Subcutaneous adipose tissue (tissue), 4 donors: ENCODE results near the gene TP53. TPM values are rescaled to one million over a fixed set of nuclear protein-coding genes. Genes with fewer than 3 reads are reported as not detected.

Experiments
- total RNA-seq, 4 donors: library from RNA; depleted of rRNA; stranded (reverse); fragments of >200 nt; gene quantifications; one replicate each; pipeline ENCODE4 v1.1.0, GENCODE V29; 2016
- TF ChIP-seq, protein P1 (sequence below): fragments of 450-650 bp; IDR thresholded peaks from one replicate; pipeline ENCODE4 v1.5.1; 2016; ENCODE audit warnings: low read depth, mild to moderate bottlenecking, control low read depth, antibody characterized with exemption, moderate library complexity

The TP53 gene
- total RNA-seq, 4 donors from 2014 or later, result 13.8 to 21.7 (median 16.4) TPM

DNA sequence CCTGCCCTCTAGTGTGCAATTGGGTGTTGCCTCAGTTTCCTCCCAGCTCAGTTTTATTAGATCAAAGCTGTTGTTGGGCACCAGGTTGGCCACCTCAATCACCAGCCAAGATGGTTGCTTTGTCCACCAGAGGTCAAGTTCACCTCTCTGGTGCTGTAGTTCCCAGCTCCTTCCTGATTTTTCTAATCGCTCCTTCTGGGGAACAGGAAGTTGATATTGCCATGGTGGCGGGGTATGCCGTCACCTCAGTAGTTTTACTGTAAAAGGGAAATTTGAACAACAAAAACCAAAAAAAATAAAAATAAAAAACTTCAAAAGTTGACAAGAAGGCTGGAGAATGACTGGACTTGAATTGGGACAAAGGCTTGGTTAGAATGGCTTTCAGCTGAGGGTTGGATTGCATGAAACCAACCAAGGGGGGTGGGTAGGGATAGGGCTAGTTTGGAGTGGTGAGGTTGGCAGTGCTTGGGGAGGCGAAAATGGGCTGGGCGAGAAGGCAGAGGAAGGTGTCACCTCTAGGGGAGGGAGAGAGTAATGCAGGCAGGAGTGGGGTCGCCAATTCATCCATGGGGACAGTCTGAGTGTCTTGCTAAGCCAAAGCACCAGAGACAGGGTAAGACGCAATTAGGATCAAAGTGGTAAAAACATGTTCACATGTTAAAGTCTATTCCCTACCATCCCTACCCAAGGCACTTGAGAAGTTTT, 23.9 kb upstream of the TP53 start:
- TF ChIP-seq, protein P1, sequence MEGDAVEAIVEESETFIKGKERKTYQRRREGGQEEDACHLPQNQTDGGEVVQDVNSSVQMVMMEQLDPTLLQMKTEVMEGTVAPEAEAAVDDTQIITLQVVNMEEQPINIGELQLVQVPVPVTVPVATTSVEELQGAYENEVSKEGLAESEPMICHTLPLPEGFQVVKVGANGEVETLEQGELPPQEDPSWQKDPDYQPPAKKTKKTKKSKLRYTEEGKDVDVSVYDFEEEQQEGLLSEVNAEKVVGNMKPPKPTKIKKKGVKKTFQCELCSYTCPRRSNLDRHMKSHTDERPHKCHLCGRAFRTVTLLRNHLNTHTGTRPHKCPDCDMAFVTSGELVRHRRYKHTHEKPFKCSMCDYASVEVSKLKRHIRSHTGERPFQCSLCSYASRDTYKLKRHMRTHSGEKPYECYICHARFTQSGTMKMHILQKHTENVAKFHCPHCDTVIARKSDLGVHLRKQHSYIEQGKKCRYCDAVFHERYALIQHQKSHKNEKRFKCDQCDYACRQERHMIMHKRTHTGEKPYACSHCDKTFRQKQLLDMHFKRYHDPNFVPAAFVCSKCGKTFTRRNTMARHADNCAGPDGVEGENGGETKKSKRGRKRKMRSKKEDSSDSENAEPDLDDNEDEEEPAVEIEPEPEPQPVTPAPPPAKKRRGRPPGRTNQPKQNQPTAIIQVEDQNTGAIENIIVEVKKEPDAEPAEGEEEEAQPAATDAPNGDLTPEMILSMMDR, result no peak

DNA sequence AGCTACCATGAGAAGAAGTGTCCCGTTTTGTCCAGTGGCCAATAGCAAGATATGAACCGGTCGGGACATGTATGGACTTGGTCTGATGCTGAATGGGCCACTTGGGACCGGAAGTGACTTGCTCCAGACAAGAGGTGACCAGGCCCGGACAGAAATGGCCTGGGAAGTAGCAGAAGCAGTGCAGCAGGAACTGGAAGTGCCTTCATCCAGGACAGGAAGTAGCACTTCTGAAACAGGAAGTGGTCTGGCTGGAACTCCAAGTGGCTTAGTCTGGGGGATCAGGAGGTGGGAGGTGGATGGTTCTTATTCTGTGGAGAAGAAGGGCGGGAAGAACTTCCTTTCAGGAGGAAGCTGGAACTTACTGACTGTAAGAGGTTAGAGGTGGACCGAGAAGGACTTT, 23.0 kb upstream of the TP53 start:
- TF ChIP-seq, protein P1, result no peak

DNA sequence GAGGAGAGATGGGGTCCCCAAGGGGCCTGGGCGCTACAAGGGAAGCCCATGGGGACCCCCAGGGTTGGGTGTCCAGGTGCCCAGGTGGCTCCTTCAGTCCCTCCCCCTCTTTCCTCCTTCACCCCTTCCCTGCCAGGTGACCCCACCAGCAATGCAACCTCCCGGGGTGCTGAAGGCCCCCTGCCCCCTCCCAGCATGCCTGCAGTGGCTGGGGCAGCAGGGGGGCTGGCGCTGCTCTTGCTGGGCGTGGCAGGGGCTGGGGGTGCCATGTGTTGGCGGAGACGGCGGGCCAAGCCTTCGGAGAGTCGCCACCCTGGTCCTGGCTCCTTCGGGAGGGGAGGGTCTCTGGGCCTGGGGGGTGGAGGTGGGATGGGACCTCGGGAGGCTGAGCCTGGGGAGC, 21.7 kb upstream of the TP53 start:
- TF ChIP-seq, protein P1, result no peak

DNA sequence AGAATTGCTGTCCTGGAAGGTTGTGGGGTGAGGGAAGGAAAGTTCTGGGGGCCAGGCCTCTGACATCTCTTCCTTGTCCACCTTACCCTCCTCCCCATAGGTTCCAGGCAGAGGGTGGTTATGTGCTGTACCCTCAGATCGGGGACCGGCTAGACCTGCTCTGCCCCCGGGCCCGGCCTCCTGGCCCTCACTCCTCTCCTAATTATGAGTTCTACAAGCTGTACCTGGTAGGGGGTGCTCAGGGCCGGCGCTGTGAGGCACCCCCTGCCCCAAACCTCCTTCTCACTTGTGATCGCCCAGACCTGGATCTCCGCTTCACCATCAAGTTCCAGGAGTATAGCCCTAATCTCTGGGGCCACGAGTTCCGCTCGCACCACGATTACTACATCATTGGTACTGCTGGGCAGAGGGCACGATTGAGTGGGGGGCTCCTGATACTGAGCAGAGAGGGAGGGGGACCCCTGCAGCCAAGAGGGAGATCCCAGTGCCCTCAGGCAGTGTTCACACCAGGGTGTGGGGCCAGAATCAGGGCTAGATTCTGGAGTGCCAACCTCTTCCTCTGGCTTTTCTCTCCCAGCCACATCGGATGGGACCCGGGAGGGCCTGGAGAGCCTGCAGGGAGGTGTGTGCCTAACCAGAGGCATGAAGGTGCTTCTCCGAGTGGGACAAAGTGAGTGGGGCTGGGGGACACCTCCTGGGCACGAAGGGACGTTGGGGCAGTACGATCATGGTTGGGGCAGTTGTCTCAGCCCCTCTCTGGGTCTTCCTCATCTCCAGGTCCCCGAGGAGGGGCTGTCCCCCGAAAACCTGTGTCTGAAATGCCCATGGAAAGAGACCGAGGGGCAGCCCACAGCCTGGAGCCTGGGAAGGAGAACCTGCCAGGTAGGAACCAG, 20.8 kb upstream of the TP53 start:
- TF ChIP-seq, protein P1, result no peak

DNA sequence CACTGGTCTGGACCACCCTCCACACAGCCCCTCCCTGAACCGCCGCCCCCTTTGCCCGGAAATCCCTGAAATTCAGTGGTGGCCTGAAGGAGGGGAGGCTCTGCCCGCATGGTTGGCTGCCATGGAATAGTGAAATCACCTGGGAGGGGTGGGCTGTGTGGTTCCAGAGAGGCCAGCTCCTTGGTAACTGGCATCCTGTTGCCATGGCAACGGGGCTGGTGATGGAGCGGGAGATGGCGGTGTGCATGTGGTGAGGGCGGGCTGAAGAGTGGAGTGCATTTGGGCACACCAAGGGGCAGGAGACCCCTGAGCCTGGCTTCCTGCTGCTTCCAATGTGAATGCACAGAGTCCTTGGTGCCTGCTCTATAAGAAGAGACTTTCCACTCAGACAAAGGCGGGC, 20.2 kb upstream of the TP53 start:
- TF ChIP-seq, protein P1, result no peak

DNA sequence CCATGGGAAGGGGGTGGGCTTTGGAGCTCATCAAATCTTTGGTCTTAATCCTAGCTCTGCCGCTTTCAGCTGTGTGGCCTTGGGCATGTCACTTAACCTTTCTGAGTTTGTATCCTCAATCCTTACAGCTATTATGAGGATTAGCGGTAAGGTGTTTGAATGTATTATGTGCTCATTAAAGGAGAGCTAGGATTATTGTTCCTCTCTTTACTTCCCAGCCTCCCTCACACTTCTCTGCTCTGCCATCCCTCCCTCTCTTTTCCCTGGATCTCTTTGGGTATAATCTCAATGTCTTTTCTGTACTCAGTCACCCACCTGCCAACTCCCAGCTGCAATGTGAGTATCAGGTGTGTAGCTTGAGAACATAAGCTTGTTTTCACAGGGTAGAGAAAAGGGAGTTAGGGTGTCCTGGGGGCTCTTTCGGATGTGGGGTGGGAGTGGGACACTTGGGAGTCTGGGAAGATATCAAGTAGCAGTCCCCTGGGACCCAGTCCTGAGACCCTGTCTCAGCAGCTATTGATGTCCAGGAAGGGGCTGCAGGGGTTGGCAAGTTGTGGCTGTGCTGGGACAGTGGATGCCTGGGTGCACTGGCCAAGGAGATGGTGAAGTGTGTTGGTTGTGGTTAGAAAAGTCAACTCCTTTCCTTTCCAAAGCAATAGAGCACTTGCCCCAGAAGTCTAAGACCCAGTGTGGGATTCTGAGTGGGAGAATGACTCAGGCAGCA, 19.5 kb upstream of the TP53 start:
- TF ChIP-seq, protein P1, result no peak
